HG03097 (cell line): ENCODE measurements around the gene LRRC17.
"Not testable (repeated sequence)": the region's sequence is repeated elsewhere in the genome, so short reads cannot be mapped to it uniquely, and the experiment has no call there.

Source experiments
- ATAC-seq: cut with Tn5 transposase; IDR thresholded peaks from one replicate; pipeline ENCODE4 v1.9.1; 2021; ENCODE audit not compliant: unreplicated experiment, low FRiP score

LRRC17 gene

DNA sequence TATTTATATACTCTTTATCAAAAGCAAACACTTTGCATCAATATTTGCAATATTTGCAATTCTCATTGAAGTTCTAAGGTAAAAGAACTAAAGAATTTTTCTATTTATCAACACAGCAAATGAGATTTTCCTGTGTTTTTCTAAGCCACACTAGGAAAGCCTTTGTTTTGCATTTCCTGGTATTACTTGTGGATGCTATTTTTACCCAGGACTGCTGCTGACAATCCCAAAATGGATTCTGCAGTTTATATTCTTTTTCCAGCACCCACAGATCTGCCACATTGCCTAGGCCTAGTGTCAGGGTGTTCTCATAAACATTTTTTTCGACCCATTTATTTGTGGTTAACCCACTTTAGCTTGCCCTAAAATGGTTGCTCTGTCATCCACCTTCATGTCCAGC lies 25.9 kb downstream of the LRRC17 start:
- ATAC-seq: no peak

GRCh38 chr7:102942181-102942866 lies 29.5 kb downstream of the LRRC17 start:
- no peak for ATAC-seq

DNA sequence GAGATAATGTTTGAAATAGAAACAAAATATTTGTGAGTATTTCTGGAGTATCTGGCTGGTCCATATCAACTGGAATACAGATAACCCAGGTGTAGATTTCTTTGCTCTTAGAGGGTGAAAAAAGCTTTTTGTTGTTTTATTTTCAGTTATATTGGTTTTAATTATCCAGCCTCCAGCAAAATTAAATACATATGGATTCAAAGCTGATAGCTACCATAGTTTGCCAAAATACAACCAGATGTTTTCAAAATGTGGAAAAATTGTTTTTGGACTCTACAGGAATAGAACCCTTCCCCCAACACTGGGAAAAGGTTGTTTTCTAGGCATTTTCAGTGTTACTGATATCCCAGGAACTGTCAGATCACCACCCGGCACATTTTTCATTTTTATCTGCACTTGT lies 30.1 kb downstream of the LRRC17 start:
- ATAC-seq: no peak

- ATAC-seq: no peak
Measured at GRCh38 chr7:102943423-102944169, 30.8 kb downstream of the LRRC17 start.

- ATAC-seq: no peak
Measured at GRCh38 chr7:102944241-102944640, 31.4 kb downstream of the LRRC17 start.

DNA sequence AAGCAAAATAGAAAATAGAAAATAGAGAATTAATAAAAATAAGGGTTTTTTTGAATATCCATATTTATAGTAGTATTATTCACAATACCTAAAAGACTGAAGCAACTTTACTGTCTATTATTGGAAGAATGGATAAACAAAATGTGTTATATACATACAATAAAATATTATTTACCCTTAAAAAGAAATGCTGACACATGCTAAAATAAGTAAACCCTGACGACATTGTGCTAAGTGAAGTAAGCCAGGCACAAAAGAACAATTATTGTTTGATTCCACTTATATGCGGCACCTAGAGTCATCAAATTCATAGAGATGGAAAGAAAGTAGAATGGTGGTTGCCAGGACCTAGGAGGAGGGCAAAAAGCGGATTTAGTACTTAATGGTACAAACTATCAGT lies 39.0 kb downstream of the LRRC17 start:
- ATAC-seq: no peak

GRCh38 chr7:102953406-102953805 lies 40.6 kb downstream of the LRRC17 start:
- no peak for ATAC-seq

- ATAC-seq: not testable (repeated sequence)
Measured at GRCh38 chr7:102954359-102954758, 41.6 kb downstream of the LRRC17 start.

- not testable (repeated sequence) for ATAC-seq
Measured at GRCh38 chr7:102958004-102958403, 45.2 kb downstream of the LRRC17 start.

GRCh38 chr7:102961993-102962392 lies 49.2 kb downstream of the LRRC17 start:
- not testable (repeated sequence) for ATAC-seq

DNA sequence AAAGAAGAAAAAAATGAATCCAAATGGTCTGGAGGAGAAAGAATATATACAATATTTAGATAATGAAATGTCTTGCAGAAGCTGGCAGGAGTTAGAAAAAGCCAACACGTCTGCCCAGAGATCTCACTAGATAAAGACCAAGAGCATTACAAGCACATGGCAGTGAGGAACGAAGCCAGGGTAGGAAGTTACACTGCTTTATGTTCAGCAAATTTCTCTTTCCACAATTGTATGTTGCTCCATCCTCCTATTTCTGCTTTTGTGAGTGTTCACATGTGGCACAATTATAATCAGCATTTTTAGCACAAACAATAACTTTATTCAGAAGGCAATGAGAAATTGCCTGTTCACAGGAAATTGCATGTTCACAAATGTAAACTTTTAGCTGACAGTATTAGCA lies 53.7 kb downstream of the LRRC17 start:
- no peak for ATAC-seq

- no peak for ATAC-seq
Measured at GRCh38 chr7:102967798-102968197, 55.0 kb downstream of the LRRC17 start.

GRCh38 chr7:102973096-102973802 lies 60.4 kb downstream of the LRRC17 start:
- ATAC-seq: no peak

GRCh38 chr7:102974366-102975236 lies 61.8 kb downstream of the LRRC17 start:
- no peak for ATAC-seq

DNA sequence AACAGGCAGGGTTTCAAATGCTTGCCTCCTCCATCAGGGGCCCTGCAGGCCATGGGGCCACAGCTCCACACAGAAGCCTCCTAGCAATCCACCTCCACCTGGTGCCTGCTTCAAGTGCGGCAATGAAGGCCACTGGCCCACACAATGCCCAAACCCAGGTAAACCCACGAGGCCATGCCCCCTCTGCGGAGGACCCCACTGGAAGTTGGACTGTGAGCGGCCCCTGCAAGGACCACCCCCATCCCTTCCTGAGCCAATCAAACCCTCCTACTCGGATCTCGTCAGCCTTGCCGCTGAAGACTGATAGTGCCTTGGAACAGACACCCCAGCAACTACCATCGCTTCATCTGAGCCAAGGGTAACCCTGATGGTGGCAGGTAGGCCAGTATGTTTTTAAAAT lies 63.1 kb downstream of the LRRC17 start:
- ATAC-seq: no peak

DNA sequence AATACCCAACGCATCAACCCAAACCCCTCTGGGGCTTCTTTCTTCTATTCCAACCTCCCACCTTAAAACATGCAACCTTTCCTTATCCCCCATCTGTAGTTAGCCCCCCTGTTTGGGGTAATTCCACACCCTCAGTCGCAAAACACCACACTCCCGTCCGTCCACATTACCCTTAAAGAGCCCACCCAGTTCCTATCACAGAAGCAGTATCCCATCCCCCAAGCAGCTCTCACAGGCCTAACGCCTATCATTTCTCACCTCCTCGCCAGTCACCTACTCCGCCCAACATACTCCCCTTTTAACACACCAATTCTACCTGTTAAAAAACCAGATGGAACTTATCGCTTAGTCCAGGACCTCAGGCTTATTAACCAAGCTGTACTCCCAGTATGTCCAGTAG lies 63.7 kb downstream of the LRRC17 start:
- ATAC-seq: no peak

- not testable (repeated sequence) for ATAC-seq
Measured at GRCh38 chr7:102977586-102977985, 64.8 kb downstream of the LRRC17 start.

GRCh38 chr7:102978284-102978683 lies 65.5 kb downstream of the LRRC17 start:
- ATAC-seq: no peak

DNA sequence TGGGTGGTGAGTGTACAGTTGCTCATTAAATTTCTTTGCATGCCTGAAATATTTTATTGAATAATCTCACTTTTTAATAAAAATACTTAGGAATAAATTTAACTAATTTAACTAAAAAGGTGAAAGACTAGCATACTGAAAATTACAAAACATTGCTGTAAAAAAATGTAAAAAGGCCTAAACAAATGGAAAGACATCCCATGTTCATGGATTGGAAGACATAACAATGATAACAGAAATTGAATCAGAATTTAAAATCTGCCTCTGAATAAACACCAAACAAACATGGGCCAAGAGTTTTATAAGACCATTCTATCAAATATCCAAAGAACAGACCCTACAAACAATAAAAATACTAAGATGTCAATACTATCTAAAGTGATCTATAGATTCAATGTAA lies 66.9 kb downstream of the LRRC17 start:
- ATAC-seq: no peak

- no peak for ATAC-seq
Measured at GRCh38 chr7:102981451-102981850, 68.7 kb downstream of the LRRC17 start.

DNA sequence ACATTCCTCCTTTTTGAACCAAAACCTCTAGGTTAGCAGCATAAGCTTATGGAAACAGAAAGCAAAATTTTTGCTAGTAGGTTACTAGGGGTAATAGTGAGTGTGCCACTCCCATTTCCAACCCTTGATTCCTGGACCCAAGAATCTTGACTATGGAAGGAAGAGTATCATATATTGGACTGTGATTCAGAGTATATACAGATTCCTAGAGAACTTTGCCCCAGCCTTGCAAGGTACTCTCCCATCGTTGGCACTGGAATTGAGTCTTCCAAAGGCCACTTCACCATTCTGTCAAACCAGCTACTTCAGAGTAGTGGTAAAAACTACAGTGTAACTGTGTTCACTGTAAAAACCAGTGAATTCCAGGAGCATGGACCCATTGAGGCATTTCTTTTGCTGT lies 69.4 kb downstream of the LRRC17 start:
- no peak for ATAC-seq
